ENCODE measurements around the gene SRRD. TPM values are rescaled to one million over a fixed set of nuclear protein-coding genes. Genes with fewer than 3 reads are reported as not detected.

Gene SRRD
- total RNA-seq, 4 donors from 2014 or later: 11.4 to 27.3 (median 13.6) TPM

- Histone ChIP-seq H3K27ac (no peak overlapping the region), H3K4me1 (peaks cover 0 to 6% (median 0%) of the 10 kb centered on the region in 3 donors), H3K4me3 (no peak overlapping the region), H3K36me3 (peaks cover 0 to 13% (median 0%) of the 10 kb centered on the region in 3 donors), H3K27me3 (no peaks in the 10 kb centered on the region), H3K9me3 (no peaks in the 10 kb centered on the region)
- intact Hi-C loops (cut with DNase I): no loop called here
- DNase-seq: no peak
- 59 to 80% methylated on average over 13 of the region's 15 CpGs for WGBS, 2 donors
- TF ChIP-seq CTCF (IDR thresholded peaks at IDR 0.05) (no peak), POLR2A (IDR thresholded peaks at IDR 0.05) (no peak)
Measured at GRCh38 chr22:26445577-26446275, 38.0 kb upstream of the SRRD start.

- Histone ChIP-seq H3K36me3 (peaks cover 0 to 25% (median 3%) of the 10 kb centered on the region in 3 donors), H3K27ac (no peak overlapping the region), H3K4me1 (peaks cover 0 to 6% (median 0%) of the 10 kb centered on the region in 3 donors), H3K27me3 (no peaks in the 10 kb centered on the region), H3K4me3 (no peak overlapping the region), H3K9me3 (no peaks in the 10 kb centered on the region)
- intact Hi-C loops (cut with DNase I): no loop called here
- no peak for DNase-seq
- TF ChIP-seq CTCF (IDR thresholded peaks at IDR 0.05) (no peak), POLR2A (IDR thresholded peaks at IDR 0.05) (no peak)
- 91 to 95% methylated on average over 15 to 16 of the region's 17 CpGs for WGBS, 2 donors
Measured at GRCh38 chr22:26446808-26447515, 36.7 kb upstream of the SRRD start.

- Histone ChIP-seq H3K9me3 (no peaks in the 10 kb centered on the region), H3K27me3 (no peaks in the 10 kb centered on the region), H3K27ac (no peak overlapping the region), H3K36me3 (peaks cover 0 to 33% (median 3%) of the 10 kb centered on the region in 3 donors), H3K4me1 (peaks cover 0 to 6% (median 0%) of the 10 kb centered on the region in 3 donors), H3K4me3 (no peak overlapping the region)
- WGBS, 2 donors: 80% methylated on average over 13 to 15 of the region's 15 CpGs
- intact Hi-C loops (cut with DNase I): no loop called here
- TF ChIP-seq POLR2A (IDR thresholded peaks at IDR 0.05) (no peak), CTCF (IDR thresholded peaks at IDR 0.05) (no peak)
- DNase-seq: no peak
Measured at GRCh38 chr22:26447584-26448329, 35.9 kb upstream of the SRRD start.

GRCh38 chr22:26448334-26448733, 35.3 kb upstream of the SRRD start:
- TF ChIP-seq POLR2A (IDR thresholded peaks at IDR 0.05) (no peak), CTCF (IDR thresholded peaks at IDR 0.05) (no peak)
- no peaks in the 10 kb centered on the region for H3K27me3 ChIP-seq
- H3K4me3 ChIP-seq: no peak overlapping the region
- no peak for DNase-seq
- intact Hi-C loops (cut with DNase I): no loop called here
- peaks cover 0 to 39% (median 8%) of the 10 kb centered on the region in 3 donors for H3K36me3 ChIP-seq
- H3K27ac ChIP-seq: no peak overlapping the region
- WGBS, 2 donors: 30 to 57% methylated on average over 2 to 5 of the region's 5 CpGs
- H3K9me3 ChIP-seq: no peaks in the 10 kb centered on the region
- H3K4me1 ChIP-seq: peaks cover 0 to 6% (median 0%) of the 10 kb centered on the region in 3 donors

All from esophagus squamous epithelium (tissue), 5 donors.